Measurements from ENCODE around the gene SLC4A7.
"Not testable (repeated sequence)": the region's sequence is repeated elsewhere in the genome, so short reads cannot be mapped to it uniquely, and the experiment has no call there.

Gene SLC4A7

DNA sequence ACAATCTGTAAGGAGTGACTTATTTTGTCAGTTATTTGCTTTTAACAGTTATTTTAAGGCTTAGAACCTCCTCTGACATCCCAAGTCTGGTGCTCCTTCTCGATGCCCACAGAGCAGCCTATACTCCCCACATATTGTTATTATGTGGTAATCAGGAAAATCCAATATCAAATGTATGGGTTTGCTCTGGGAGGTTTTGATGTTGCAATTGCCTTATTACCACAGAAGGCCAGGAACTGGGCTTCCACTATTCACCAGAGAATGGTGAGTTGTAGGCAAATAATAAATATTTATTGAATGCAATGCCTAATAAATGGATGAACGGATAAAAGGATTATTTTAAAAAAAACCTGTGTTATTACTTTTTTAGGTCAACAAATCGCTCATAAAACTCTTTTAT, 127.2 kb downstream of the SLC4A7 start:
- no peak for DNase-seq

DNA sequence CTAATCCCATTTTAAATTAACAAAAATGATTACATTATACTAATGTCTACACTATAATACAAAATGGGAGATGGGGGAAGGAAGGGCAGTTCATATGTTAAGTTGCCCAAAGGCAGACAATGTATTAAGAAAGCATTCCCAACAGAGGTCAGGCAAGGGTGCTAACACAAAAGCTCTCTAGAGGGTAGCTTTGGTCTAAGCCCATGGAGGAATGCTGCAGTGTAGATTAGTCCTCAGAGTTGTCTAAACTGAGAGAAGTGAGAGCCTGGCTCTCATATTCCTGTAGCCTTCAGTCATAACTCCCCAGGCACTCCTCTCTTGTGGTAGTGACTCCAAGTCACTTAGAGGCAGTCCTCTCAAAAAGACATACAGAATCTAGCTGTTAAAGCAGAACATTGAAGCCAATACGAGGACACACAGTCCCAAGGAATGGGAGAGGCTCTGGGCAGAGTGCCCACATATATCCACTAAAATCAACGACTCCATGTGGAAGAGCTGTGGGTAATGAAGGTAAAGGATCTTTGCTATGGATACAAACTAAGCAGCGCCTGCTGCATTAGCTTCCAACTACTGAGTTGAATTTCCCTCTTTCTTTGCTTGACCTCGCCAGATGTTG, 129.5 kb downstream of the SLC4A7 start:
- no peak for DNase-seq

DNA sequence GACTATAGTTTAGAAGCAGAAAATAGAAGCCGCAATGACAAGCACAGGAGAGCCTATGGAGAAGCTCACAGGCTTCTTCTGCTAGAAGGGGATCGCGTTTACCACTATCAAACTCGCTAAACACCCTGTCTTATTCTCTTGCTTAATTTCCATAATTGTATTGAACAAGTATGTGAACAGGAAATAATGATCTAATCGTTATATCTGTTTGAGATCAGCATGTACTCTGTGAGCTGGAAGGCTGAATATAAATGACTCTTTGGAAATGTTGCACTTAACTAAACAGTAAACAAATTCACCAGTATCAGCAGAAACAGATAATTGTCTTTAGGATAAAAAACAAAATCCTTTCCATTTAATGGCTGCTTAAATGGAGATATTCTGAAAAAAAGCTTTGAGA, 130.0 kb downstream of the SLC4A7 start:
- DNase-seq = no peak

DNA sequence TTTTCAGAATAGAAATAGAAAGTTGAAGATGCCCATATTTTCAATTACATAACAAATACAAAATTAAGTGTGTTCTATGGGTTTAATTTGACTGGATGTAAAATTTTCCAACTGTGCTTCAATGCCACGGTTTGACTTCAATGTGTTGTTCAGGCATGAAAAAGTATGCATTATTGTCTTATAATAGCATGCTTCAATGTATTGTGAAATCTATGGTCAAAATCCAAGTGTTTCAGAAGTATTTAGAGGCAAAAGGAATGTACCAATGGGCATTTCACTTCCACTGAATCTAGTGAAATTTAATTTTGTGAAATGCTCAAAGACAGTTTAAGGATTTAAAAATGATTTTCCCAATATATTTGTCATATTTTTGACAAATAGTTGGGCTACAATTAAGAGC, 131.0 kb downstream of the SLC4A7 start:
- DNase-seq = no peak

DNA sequence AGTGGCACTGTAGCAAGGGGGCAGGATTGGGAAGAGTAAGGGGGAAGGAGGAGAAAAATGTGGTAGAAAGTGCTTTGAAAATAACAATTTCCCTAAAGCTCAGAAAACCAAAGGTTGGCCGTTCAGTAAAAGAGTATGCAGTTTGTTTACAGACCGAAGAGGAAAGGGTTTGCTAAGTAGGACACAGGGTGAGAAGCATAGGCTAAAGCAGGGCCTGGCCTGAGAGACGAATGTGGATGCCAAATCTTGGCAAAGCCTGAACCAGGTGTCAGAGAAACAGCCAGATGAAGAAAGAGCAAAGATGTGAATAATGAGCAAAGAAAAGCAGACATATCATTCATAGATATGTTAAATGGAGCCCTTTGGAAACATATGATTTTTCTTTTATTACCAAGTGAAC, 132.1 kb downstream of the SLC4A7 start:
- DNase-seq = no peak

DNA sequence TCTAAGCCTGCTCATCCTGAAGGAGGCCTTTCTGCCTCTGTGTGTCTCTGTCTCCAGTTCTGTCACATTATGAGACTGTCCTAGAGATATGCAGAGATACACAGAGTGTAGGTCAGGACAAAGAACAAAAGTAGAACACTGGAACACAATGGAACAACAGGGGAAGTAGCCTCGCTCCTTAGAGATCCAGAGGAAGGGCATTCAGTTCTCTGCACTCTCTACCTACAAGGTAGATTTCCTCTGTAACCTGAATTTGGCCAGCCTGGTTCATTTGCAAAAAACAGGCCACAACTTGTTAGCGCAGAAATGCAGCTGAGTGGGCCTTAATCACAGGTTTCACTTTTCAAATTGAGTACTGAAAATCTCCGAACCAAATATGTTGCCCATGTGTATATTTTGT, 134.4 kb downstream of the SLC4A7 start:
- no peak for DNase-seq

DNA sequence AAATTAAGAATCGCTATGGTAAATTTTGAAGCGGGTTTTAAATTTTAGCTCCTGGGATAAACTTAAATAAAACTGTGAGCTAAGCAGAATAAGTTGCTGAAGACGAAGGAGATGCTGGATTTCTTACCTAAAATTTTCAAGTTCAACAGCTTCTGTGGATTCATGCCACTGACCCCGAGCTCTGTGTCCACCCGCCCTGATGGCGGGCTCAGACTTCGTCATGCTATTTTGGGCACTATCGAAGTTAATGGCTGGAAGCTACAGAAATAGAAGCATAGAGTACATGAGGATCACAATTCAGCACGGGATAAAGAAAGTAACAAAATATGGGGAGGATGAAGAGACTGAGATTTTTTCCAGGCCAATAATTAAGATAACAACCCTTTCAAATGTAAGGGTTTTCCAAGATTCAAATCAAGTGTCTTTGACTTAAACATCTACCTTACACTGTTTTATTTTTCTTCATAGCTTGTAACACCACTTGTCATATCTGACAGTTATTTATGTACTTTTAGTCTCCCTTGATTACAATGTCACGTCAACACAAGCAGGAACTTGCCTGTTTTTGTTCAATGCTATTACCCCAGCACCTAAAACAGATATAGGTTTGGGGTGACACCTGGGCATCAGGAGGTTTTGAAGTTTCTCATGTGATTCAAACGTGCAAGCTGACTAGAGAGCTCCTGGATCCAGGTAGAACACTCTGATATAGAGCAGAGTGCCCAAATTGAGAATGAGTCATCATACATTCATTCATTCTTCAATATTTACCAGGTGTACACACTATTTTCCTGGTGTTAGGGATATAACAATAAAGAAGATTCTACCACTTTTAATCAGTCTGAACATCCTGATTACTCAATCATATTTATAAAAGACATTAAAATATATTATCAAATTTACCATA, 138.0 kb downstream of the SLC4A7 start:
- DNase-seq = no peak

DNA sequence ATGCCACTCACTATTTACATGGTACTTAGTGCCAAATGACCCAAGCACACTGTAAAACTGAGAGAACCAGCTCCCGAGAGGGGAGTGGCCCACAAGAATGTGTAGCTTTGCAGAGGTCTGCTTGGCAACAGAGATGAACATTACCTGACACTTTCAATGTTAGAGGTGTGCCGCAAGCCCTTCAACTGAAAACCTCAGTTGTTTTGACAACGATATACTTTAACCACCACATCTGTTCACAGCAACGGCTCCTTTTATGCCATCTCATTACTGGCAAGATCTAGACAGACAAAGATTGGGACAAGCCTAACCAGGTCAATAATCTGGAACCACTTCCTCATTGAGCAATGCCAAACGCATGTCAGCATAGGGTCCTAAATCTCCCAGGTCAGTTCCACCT, 138.7 kb downstream of the SLC4A7 start:
- no peak for DNase-seq

DNA sequence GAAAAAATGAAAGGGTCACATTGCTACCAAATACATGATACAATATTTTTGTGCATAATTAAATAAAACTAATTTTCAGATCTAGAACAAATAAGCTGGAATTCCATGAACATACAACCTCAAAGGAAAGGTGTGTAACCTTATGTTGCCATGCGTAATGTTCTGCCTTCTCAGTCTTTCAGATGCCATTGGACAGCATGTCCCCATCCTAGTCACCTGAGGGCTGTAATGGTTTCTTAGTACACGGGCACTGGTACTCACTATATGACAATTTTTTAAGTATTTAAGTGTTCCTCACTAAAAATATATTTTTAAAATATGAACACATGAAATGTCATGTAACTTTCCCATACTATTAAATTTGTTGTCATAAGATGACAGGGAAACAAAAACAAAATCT, 139.1 kb downstream of the SLC4A7 start:
- DNase-seq = no peak

DNA sequence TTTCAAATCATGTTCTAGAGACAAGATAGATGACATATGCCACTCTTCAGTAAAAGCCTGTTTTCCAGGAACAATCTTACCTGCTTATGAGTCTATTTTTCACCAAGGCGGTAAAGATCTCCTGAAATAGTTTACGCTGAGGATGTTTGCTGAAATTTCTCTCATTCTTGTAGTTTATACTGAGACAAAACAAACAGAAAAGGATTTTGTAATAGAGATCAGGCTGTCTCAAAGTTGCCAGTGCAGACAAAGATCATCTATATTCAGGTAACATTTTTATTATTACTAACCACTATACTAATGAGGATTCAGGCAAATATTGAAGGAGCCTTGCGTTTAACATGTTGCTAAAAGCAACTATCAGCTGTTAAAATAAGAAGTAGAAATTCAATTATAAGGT, 140.0 kb downstream of the SLC4A7 start:
- DNase-seq = no peak

DNA sequence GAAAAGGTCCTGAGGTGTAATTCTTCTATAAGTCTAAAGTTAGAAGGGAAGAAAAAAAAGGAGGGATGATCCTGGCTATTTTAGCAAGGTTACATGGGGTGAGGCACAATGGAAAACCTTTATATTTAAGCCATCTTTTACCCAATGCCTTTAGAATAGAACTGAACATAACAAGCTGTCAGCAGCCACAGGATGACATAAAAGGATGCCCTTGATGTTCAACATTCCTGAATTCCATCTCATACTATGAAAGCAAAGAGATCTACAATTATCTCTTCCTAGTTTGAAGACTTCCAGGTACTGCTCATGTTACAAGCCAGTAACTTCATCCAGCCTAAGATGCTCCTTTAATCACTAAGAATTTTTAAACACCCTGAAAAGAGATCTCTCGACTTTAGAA, 141.9 kb downstream of the SLC4A7 start:
- no peak for DNase-seq

DNA sequence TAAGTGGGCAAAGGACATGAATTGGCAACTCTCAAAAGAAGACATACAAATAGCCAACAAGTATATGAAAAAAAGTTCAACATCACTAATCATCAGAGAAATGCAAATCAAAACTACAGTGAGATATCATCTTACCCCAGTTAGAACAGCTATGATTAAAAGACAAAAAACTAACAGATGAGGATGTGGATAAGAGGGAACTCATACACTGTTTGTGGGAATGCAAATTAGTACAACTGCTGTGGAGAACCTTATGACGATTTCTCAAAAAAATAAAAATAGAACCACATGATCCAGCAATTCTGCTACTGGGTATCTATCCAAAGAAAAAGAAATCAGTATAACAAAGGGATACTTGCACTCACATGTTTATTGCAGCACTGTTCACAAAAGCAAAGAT, 143.7 kb downstream of the SLC4A7 start:
- no peak for DNase-seq

DNA sequence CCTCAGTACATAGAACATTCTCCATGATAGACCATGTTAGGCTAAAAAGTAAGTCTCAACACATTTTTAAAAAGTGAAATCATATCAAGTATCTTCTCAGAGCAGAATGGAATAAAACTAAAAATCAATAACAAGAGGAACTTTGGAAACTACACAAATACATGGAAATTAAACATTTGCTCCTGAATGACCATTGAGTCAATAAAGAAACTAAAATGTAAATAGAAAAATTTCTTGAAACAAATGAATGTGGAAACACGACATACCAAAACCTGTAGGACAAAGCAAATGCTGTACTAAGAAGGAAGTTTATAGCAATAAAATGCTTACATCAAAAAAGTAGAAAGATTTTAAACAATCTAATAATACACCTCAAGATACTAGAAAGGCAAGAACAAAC, 148.6 kb downstream of the SLC4A7 start:
- no peak for DNase-seq

DNA sequence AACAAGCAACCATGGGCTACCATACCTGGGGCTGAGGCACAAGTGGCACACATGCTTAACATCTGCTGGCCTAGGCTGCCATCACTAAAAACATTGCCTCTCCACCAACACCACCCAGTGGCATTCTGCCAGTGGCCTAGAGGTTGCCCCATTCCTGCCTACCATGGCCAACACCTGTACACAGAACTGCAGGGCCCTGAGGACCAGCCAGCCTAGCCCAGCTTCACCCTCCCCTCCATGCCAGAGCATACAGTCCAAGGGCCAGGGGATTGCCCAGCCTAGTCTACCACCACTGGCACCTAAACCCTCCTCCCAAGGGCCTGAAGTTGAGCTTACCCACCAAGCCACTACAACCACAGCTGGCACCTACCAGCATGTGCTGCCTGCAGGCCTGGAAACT, 150.3 kb downstream of the SLC4A7 start:
- no peak for DNase-seq

DNA sequence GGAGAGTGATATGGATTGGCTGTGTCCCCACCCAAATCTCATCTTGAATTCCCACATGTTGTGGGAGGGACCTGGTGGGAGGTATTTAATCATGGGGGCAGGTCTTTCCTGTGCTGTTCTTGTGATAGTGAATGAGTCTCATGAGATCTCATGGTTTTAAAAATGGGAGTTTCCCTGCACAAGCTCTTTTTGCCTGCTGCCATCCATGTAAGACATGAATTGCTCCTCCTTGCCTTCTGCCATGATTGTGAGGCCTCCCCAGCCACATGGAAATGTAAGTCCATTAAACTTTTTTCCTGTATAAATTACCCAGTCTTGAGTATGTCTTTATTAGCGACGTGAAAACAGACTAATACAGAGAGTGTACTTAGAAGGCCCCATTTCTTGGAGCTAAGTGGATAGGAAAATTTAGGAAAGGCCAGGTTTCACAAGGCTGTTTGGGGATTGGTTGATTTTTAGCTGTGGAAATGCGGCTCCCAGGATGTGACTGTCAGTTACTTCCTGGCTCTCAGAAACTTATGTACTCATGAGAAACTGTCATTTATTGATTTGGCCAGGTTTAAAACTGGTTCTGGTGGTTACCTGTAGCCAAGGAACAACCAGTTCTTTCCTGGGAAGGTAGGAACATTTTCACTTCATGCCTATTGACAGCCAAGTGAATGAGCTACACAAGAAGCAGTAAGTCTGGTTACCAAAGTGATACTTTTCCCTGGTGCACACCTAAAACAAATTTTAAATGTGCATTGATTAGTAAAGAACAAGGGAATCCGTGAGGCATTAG, 155.0 kb downstream of the SLC4A7 start:
- not testable (repeated sequence) for DNase-seq

DNA sequence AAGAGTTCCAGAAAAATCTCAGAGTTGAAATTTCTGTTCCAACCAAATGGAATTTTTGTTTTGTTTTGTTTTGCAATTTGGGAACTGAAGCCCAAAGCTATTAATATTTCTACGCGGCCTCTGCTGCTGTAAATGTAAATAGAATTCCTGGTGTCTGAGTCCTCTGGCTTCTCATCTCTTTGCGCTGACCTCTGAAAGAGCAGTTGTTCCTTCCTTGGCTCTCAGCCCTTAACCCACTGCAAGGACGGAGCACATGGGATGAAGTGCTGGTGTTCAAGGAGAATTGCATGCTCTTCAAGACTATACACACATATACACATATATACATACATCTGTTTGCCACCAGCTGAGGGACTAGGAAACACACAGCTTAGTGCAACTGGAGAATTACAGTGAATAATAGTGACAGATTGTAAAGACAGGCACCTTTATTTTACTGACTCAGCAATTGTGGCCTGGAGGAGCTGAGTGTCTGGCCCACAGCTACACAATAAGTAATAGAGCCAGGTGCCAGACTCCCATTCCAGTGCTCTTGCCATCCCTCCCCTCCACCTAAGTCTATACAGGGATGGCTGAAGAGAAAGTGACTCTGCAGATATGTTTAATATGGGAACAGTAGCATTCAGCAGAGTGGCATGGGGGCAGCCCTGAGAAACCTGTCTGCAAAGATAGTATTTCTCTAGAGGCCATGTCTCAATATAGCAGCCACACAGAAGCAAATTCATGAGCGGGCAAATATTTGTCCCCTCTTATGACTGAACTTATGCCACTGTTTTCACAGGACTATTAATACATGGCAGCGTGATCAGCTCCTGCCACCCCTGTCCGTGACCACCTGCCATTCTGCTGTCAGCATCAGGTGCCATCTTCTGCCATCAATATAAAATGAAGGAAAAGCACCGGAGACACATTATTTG, 157.3 kb downstream of the SLC4A7 start:
- DNase-seq = no peak

DNA sequence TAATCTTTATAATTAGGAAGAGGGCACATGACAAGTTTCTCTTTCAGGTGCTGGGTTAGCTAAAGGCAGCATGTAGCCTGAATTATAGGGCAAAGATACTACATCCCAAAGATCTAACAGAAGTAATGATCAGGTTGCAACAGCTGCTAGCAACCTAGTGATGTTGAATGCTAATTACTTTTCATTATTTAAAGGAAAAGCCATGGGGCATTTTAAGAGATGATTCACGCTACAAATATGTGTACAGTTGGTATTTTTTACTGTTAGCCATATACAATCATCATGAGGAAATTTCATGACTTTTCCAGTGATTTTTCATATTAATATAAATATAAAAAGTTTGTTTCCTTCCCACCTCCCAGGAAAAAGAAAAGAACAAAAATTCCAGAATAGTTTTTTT, 158.0 kb downstream of the SLC4A7 start:
- DNase-seq = no peak

DNA sequence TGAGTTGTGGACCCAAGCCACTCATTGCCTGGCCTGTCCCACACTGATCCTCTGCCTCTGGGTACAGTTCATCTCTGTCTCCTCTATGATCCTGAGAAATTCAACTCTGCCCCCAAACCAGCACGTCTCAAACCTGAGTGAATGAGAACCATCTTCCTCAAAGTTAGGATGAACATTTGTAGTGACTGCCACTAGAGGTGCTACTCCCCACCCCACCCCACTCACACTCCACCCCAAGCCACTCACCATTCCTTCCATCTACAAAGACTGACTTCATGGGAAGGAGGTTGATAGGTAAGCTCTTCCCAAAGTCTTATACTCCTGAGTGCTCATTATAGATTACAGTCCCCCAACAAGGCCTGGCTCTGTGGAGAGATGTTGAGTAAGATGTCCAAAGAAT, 158.8 kb downstream of the SLC4A7 start:
- no peak for DNase-seq

DNA sequence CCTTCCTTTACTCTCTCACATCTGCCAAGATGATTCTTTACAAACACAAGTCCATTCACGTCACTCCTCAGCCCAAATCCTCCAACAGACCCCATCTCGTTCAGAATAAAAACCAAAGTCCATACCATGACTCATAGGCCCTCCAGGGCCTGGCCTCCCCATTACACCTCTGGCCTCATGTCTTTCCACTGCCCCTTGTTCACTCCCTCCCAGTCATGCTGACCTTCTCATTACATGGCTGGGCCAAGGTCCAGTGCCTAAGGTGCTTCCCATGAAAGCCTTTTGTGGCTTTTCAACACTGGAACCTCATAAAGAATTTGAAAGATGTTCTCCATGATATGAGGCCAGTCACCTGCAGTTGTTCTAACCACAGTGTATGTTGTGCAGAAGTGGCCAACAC, 159.5 kb downstream of the SLC4A7 start:
- no peak for DNase-seq

DNA sequence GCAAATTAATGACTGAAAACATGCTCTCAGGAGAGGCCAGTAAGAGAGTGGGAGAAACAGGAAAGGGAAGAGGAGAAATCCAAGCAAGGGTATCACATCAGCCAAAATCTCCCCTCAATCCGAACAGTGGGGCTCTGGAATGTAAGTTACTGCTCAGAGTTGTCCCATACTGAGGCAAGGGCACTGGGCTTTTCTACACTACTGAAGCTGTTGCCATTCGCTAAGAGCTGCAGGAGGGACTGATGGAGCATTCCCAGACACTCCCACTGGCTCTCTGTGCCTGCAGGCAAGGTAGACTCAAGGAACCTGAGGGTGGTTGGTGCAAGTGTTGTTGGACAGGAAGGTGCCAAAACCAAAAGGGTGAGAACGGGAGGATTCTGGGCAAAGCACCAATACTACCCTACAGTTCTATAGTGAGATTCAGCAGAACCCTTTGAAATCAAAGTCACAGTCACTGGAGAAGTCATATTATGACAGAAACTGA, 161.1 kb downstream of the SLC4A7 start:
- no peak for DNase-seq
